ENCODE data around the gene PTCD1. TPM values are rescaled to one million over a fixed set of nuclear protein-coding genes. Genes with fewer than 3 reads are reported as not detected.
"Not testable (repeated sequence)": the region's sequence is repeated elsewhere in the genome, so short reads cannot be mapped to it uniquely, and the experiment has no call there.

Gene PTCD1
- total RNA-seq, 2 donors from 2014 or later: 5.2 to 6.0 TPM

DNA sequence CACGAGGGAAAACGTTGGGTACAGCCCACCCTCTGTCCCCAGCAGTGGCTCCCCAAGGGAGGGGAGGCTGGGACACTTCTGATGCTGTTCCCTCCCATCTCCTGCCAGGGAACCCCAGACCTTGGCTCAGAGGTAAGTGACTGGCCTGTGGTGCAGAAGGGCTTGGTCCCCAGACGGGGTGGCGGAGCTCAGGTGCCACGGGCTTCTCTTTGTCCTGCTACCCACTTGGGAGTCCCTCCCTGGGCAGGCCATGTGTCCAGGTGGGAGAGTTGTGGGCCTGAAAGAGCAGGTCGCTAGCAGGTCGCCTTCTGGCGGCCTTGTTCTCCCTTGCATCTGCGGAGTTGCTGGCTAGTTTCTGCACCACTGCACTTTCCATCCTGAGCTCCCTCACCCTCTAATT is 17.3 kb upstream of the PTCD1 start:
- intact Hi-C loops (cut with DNase I, micrococcal nuclease): no loop called here
- DNase-seq: no peak
- peak; percentile 3 for ATAC-seq

GRCh38 chr7:99453105-99453504 is 14.5 kb upstream of the PTCD1 start:
- ATAC-seq (no peak), DNase-seq (no peak)
- intact Hi-C loops (cut with DNase I, micrococcal nuclease): no loop called here

DNA sequence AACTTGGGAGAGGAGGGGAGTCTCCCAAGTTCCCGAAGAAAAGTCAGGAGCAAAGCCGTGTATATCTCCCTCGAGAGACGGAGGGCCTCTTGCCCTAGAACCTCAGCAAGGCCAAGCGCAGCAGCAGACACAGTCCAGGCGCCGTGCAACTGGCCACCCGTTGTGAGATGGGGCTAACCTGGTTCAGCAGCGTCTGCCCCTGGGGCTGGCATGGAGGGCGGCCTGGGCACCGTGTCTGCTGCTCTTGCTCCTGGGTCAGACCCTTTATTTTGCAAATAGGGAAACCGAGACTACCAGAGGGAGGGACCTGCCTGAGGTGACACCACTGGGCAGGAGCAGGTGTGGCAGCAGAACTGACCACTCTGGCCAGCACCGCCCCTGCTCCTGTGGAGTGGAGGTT is 13.9 kb upstream of the PTCD1 start:
- no peak for ATAC-seq
- no peak for DNase-seq
- intact Hi-C loops (cut with DNase I, micrococcal nuclease): no loop called here

GRCh38 chr7:99451936-99452335 is 13.3 kb upstream of the PTCD1 start:
- intact Hi-C loops (cut with DNase I, micrococcal nuclease): no loop called here
- ATAC-seq: no peak

GRCh38 chr7:99449326-99449725 is 10.7 kb upstream of the PTCD1 start:
- intact Hi-C loops (cut with DNase I, micrococcal nuclease): no loop called here
- DNase-seq (no peak), ATAC-seq (no peak)

More at GRCh38 chr7:99451936-99452335, 13.3 kb upstream of the PTCD1 start:
- DNase-seq: no peak

GRCh38 chr7:99448855-99449254 is 10.3 kb upstream of the PTCD1 start:
- intact Hi-C loops (cut with DNase I, micrococcal nuclease): no loop called here
- no peak for DNase-seq
- ATAC-seq: no peak

DNA sequence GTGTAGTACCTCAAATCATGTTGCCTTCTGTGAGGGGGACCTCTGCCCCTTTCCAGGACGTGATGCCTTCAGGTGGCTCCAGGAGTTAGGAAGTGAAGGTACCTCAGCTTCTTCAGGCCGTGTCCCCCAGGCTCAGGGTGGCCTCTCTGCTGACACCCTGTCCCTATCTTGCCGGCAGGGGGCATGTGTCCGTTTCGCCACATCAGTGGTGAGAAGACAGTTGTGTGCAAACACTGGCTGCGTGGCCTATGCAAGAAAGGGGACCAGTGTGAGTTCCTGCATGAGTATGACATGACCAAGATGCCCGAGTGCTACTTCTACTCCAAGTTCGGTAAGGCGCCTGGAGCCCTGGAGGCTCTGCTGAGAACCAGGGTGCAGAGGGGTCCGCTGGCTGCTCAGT is 9.3 kb upstream of the PTCD1 start:
- DNase-seq: peak in 1 of 2 donors; percentile 32
- intact Hi-C loops (cut with DNase I, micrococcal nuclease): no loop called here
- ATAC-seq: peak; percentile 49

DNA sequence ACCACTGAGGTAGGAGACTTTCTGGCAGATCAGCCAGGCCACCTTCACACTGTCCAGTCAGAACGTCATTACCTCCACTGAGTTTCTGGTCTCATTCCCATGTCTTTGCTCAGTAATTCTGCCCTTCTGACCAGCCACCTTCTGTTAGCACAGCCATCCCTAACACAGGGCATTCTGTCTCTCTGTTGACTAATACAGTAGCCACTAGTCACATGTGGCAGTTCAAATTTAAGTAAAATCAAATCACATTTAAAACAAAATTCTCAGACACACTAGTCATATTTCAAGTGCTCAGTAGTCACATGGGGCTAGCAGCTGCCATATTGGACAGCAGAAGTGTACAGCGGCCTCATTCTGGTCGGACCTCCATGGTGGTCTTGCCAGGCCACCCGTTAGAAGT is 7.5 kb upstream of the PTCD1 start:
- DNase-seq: no peak
- intact Hi-C loops (cut with DNase I, micrococcal nuclease): no loop called here

DNA sequence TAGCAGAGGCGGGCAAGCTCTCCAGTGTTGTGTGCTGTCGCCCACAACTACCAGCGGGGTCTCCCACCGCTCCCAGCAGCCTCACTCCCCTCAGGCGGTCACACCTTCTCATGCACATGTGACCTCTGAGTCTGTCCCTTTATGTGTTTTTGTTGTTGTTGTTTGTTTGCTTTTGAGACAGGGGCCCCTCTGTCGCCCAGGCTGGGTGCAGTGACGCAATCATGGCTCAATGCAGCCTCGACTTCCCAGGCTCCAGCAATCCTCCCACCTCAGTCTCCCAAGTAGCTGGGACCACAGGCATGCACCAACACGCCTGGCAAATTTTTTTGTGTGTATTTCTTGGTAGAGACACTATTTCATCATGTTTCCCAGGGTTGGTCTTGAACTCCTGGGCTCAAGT is 1.6 kb upstream of the PTCD1 start:
- DNase-seq (no peak), ATAC-seq (no peak)
- intact Hi-C loops (cut with DNase I, micrococcal nuclease): no loop called here

More for the DNA sequence above, 7.5 kb upstream of the PTCD1 start:
- ATAC-seq: no peak

- peak; percentile 36 for ATAC-seq
Observed at GRCh38 chr7:99437946-99438572, 539 bp downstream of the PTCD1 start.

DNA sequence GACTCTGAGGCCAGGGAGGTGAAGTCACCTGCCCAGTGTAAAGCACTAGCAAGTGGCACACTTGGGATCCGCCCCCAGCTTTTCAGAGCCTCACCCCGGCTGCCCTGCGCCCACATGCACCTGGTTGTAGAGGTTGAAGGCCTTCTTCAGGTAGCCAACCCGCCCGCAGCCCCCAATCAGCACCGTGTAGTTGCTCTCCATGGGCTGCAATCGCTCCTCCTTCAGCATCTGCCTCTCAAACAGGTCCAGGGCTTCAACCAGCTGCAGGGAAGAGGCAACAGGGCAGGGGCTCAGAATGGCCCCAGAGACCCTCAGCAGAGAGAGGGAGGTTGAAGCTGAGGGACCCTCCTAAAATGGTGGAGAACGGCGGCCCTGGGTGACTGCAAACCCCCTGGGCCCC is 5.4 kb downstream of the PTCD1 start:
- DNase-seq (no peak), ATAC-seq (no peak)
- intact Hi-C loops (cut with DNase I, micrococcal nuclease): no loop called here

More at GRCh38 chr7:99437946-99438572, 539 bp downstream of the PTCD1 start:
- no peak for DNase-seq
- intact Hi-C loops (cut with DNase I, micrococcal nuclease): no loop called here

GRCh38 chr7:99431756-99432540 is 6.7 kb downstream of the PTCD1 start:
- ATAC-seq; DNase-seq; intact Hi-C loops (cut with DNase I, micrococcal nuclease): not testable (repeated sequence)

DNA sequence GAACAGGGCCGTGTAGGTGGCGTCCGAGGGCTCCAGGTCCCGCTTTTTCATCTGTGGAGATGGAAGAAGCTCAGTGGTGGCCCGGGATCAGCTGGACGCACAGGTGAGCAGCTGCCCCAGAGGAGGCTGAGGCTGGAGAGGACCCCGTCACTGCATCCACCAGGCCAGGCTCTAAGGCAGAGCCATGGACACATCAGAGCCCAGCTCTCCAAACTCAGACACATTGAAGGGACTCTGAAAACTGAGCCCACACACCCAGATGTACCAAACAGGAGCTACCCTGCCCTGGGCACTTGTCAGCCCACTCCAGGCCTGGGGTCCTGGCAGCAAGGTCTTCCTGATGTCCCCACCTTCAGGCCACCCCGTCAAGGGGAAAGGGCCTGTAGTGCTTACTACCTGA is 8.8 kb downstream of the PTCD1 start:
- no peak for DNase-seq
- no peak for ATAC-seq
- intact Hi-C loops (cut with DNase I, micrococcal nuclease): no loop called here

DNA sequence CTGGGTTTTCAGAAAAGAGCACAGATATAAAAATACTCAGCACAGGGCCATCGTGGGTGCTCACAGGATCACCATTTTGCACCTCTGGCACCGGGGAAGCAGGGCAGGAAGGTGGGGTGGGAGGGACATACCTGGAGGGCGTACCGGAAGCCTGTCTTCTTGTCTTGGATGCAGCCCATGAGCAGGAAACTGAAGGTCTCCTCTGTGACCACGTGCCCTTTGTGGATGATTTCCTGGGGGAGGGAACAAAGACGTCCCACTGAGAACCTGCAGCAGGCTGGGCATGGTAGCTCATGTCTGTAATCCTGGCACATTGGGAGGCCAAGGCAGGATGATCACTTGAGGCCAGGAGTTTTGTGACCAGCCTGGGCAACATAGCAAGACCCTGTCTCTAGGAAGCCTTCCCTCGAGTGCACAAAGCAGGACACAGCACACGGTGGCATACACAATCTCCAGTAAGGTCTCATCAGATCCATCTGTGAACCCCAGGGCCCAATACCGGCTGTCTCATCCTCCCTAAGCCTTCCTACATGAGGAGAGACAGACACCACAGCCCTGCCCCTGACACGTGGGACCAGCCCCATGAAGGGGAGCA is 9.5 kb downstream of the PTCD1 start:
- DNase-seq: no peak
- ATAC-seq: no peak
- intact Hi-C loops (cut with DNase I, micrococcal nuclease): no loop called here

DNA sequence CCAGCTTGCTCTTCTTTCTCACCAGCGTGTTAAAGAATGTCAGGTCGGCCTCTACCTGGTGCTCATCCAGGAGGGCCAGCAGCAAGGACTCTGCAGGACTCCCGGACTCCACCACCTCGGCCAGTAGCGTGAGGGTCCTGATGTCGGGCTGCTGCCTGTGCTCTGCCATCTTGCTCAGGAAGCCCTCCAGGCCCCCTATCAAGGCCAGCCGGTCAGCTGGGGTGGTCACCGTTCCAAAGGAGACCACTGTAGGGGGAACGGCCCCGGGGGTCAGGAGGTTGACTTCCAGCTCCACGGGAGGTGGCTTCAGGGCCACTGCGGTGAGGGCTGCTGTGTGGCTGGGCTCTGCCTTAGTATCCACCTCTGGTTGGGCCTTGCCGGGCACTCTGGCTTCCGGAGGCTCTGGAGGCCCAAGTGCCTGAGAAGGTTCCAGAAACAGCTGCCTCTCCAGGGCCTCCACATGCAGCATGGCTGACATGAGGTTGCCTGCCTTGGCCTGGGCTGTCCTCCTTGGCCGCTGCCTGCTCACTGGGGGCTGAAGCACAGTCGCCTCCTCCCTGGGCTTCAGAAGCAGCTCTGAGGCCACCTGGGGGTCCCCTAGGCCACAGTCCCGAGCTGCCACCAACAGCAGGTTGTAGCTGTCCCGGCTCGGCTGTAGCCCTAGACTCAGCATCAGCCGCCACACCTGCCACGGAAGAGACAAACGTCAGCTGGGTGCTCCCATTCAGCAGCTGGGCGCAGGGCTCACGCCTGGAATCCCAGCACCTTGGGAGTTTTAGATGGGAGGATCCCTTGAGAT is 13.5 kb downstream of the PTCD1 start:
- no peak for DNase-seq
- no peak for ATAC-seq
- intact Hi-C loops (cut with DNase I, micrococcal nuclease): no loop called here

- peak; percentile 87 for ATAC-seq
- peak in 1 of 2 donors; percentile 23 for DNase-seq
- intact Hi-C loops (cut with DNase I, micrococcal nuclease): no loop called here
Observed at GRCh38 chr7:99422625-99423024, 16.0 kb downstream of the PTCD1 start.

- intact Hi-C loops (cut with DNase I, micrococcal nuclease): no loop called here
- ATAC-seq (no peak), DNase-seq (no peak)
Observed at GRCh38 chr7:99422186-99422585, 16.4 kb downstream of the PTCD1 start.

DNA sequence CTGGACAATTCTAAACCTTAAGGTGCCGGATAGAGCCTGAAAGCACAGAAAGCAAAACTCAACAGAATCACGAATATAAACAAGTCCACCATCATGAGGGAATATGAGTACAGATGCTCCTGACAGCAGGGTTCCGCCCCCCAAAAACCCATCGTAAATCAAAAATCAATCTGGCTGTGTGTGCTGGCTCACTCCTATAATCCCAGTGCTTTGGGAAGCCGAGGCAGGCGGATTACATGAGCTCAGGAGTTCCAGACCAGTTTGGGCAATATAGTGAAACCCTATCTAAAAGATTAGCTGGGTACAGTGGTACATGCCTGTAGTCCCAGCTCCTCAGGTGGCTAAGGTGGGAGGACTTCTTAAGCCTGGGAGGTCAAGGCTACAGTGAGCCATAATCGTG is 17.6 kb downstream of the PTCD1 start:
- no peak for DNase-seq
- intact Hi-C loops (cut with DNase I, micrococcal nuclease): no loop called here
- no peak for ATAC-seq

GRCh38 chr7:99420213-99420612 is 18.4 kb downstream of the PTCD1 start:
- DNase-seq: no peak
- intact Hi-C loops (cut with DNase I, micrococcal nuclease): no loop called here
- ATAC-seq: no peak
